ENCODE measurements around the gene ATP2A1. TPM values are rescaled to one million over a fixed set of nuclear protein-coding genes. Genes with fewer than 3 reads are reported as not detected.

Gene ATP2A1
- total RNA-seq, 1 experiment from 2014 or later, result 10.3 TPM

DNA sequence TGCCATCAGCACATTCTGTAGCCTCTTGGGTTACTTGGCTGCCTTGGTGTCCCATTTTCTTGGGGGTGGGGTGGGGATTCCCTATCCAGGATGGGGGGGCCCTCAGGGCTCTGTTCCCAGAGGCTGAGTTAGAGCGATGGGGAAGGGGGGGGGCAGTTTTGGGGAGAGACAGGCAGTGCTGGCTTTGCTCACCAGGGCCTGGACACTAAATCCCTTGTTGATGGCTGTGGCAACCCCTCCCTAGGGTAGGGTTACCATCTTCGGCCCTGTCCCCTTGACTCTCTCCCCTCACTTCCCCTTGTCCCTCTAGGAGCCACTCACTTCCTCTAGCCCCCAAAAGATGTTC lies 660 bp upstream of the ATP2A1 start:
- no TSS peak for BruUV-seq (replicated peaks)
- no peak overlapping the region for H2AFZ ChIP-seq (ENCODE audit: low read depth, low read length, poor library complexity, severe bottlenecking)
- DNase-seq (ENCODE audit: low read depth, low spot score), result no peak
- no peak overlapping the region for H3K27ac ChIP-seq (ENCODE audit: low read depth, low read length)
- no peak overlapping the region for H3K9ac ChIP-seq (ENCODE audit: low read length)
- intact Hi-C loops (cut with micrococcal nuclease), result loop anchor here (5.0 kb wide), 1 partner anchor 35 kb away; no protein-coding TSS in a partner anchor
- ChIA-PET RAD21 (ENCODE audit: low non-redundant PET in 1 of 2, low total read pairs in 2 of 2, uncharacterized antibody in 2 of 2, unreplicated experiment in 2 of 2) (no interaction called here), POLR2A (no interaction called here), CTCF (no interaction called here)
- H3K36me3 ChIP-seq (ENCODE audit: control insufficient read depth in 1 of 2, insufficient read depth in 2 of 2, low read length in 2 of 2), result peaks cover 6% of the 10 kb centered on the region in 2 experiments; a peak in 2 of 4 replicates
- H3K4me1 ChIP-seq (ENCODE audit: control insufficient read depth in 1 of 2, insufficient read depth in 2 of 2, low read length in 2 of 2), result peaks cover 5 to 17% of the 10 kb centered on the region in 2 experiments; a peak in 2 of 4 replicates
- no peaks in the 10 kb centered on the region for H4K20me1 ChIP-seq (ENCODE audit: insufficient read depth)
- no peaks in the 10 kb centered on the region for H3K27me3 ChIP-seq (ENCODE audit: insufficient read depth, low read length)
- no peak for ATAC-seq
- H3K9me3 ChIP-seq (ENCODE audit: control insufficient read depth in 1 of 2, insufficient read depth in 1 of 2, low read depth in 1 of 2, low read length in 2 of 2), result no peaks in the 10 kb centered on the region
- H3K9me2 ChIP-seq (ENCODE audit: insufficient read depth), result no peaks in the 10 kb centered on the region
- H3K79me2 ChIP-seq (ENCODE audit: insufficient read depth, low read length), result no peaks in the 10 kb centered on the region
- H3K4me2 ChIP-seq (ENCODE audit: low read length), result no peak overlapping the region
- TF ChIP-seq POLR2A (IDR thresholded peaks at IDR 0.05; ENCODE audit: borderline replicate concordance, extremely low read depth, insufficient read depth, insufficient read length), result no peak
- no peak overlapping the region for H3K4me3 ChIP-seq (replicated peaks in 1 of 2; ENCODE audit: low read depth in 1 of 2, low read length in 2 of 2)

- ATAC-seq, result peak; percentile 72
- POLR2A ChIA-PET, result interaction anchor here (0.9 kb wide), 1 partner anchor 14 kb away, joined by 3 read pairs; no protein-coding TSS in a partner anchor
- H2AFZ ChIP-seq (ENCODE audit: low read depth, low read length, poor library complexity, severe bottlenecking), result peak overlapping the region; percentile 41
Observed at GRCh38 chr16:28879261-28879840, 1.1 kb downstream of the ATP2A1 start.

More at GRCh38 chr16:28879261-28879840, 1.1 kb downstream of the ATP2A1 start:
- intact Hi-C loops (cut with micrococcal nuclease), result loop anchor here (5.0 kb wide), 1 partner anchor 33 kb away; no protein-coding TSS in a partner anchor
- TSS peak; percentile 91 for BruUV-seq (replicated peaks)
- ChIA-PET RAD21 (ENCODE audit: low non-redundant PET in 1 of 2, low total read pairs in 2 of 2, uncharacterized antibody in 2 of 2, unreplicated experiment in 2 of 2) (no interaction called here), CTCF (no interaction called here)
- H3K4me1 ChIP-seq (ENCODE audit: control insufficient read depth in 1 of 2, insufficient read depth in 2 of 2, low read length in 2 of 2), result peaks cover 5 to 17% of the 10 kb centered on the region in 2 experiments; a peak in 2 of 4 replicates
- H3K36me3 ChIP-seq (ENCODE audit: control insufficient read depth in 1 of 2, insufficient read depth in 2 of 2, low read length in 2 of 2), result no peaks in the 10 kb centered on the region
- TF ChIP-seq POLR2A (IDR thresholded peaks at IDR 0.05; ENCODE audit: borderline replicate concordance, extremely low read depth, insufficient read depth, insufficient read length) (peak; percentile 74), POLR2AphosphoS5 (IDR thresholded peaks at IDR 0.05; ENCODE audit: low read depth, low read length) (no peak), EZH2phosphoT487 (IDR thresholded peaks at IDR 0.05; ENCODE audit: borderline replicate concordance) (no peak)
- H3K79me2 ChIP-seq (ENCODE audit: insufficient read depth, low read length), result no peaks in the 10 kb centered on the region
- peak overlapping the region; percentile 44 for H3K27ac ChIP-seq (ENCODE audit: low read depth, low read length)
- H3K9me3 ChIP-seq (ENCODE audit: control insufficient read depth in 1 of 2, insufficient read depth in 1 of 2, low read depth in 1 of 2, low read length in 2 of 2), result no peaks in the 10 kb centered on the region
- no peaks in the 10 kb centered on the region for H3K27me3 ChIP-seq (ENCODE audit: insufficient read depth, low read length)
- peak overlapping the region; percentile 100 for H3K4me2 ChIP-seq (ENCODE audit: low read length)
- DNase-seq (ENCODE audit: low read depth, low spot score), result no peak
- no peaks in the 10 kb centered on the region for H4K20me1 ChIP-seq (ENCODE audit: insufficient read depth)
- peak overlapping the region; percentile 83 for H3K9ac ChIP-seq (ENCODE audit: low read length)
- peak overlapping the region; percentile 74 to 93 for H3K4me3 ChIP-seq (replicated peaks in 1 of 2; ENCODE audit: low read depth in 1 of 2, low read length in 2 of 2)
- H3K9me2 ChIP-seq (ENCODE audit: insufficient read depth), result no peaks in the 10 kb centered on the region

Measured in HCT116 (cell line).